Measurements from ENCODE around the gene MAML3. TPM values are rescaled to one million over a fixed set of nuclear protein-coding genes. Genes with fewer than 3 reads are reported as not detected.
A peak's percentile ranks its signal among the peaks of the same experiment; 100 is the strongest.

MAML3 gene
- total and polyA plus RNA-seq, 2 of the 13 experiments (the other 11 are each of a cell fraction or from before 2014, with no cell fraction given): 0.05 to 0.13 TPM

DNA sequence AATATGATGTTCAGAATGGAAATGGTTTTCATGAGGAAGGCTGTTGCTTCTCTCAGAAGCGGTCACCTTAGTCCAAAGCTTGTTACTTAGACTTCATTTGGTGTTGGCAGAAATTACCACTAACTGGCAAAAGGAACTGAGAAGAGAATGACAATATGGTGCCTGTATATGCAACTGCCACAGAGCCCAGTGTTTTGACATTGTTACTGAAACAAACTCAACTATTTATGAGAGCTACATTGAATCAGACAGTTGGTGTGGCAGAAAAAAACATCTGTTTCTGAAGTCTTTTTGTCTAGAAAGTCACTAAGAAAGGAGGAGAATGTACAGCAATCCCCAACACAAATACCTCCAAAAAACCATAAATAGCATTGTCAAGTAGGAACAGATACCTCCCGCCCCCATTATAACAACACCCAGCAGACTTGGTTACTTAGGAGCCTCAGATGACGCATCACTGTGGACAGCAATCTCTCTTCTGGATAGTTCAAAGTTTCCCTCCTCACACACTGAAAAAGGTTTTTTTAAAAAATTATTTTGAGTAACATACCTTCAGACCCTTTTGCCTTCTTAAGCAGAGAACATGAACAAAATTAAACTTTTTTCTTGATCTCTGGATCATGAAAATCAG lies 92.2 kb downstream of the MAML3 start:
- no TSS peak for BruUV-seq (replicated peaks)
- WGBS (ENCODE audit: low lambda C conversion rate): 79% methylated on average over 3 of the region's 3 CpGs
- Histone ChIP-seq H3K79me2 (ENCODE audit: insufficient read depth, low read length) (no peaks in the 10 kb centered on the region), H3K4me2 (ENCODE audit: low read depth, low read length) (no peak overlapping the region), H3K27me3 (ENCODE audit: control insufficient read depth in 1 of 2, insufficient read depth in 2 of 2, low read length in 2 of 2) (no peaks in the 10 kb centered on the region; a peak in 1 of 5 replicates), H3K9me3 (ENCODE audit: low read length) (no peaks in the 10 kb centered on the region), H4K20me1 (ENCODE audit: insufficient read depth, low read length) (no peaks in the 10 kb centered on the region), H3K4me1 (ENCODE audit: insufficient read depth, low read length) (peaks cover 10% of the 10 kb centered on the region), H3K4me3 (replicated peaks in 1 of 3; ENCODE audit: insufficient read depth in 1 of 3, low read depth in 2 of 3, low read length in 3 of 3) (no peak overlapping the region), H2AFZ (ENCODE audit: low read length) (no peak overlapping the region), H3K27ac (ENCODE audit: extremely low read length, insufficient read depth, low read length) (no peak overlapping the region), H3K36me3 (replicated peaks in 1 of 2; ENCODE audit: control insufficient read depth in 1 of 2, insufficient read depth in 2 of 2, low read length in 2 of 2) (no peaks in the 10 kb centered on the region), H3K9ac (ENCODE audit: insufficient read depth, low read depth, low read length) (no peak overlapping the region)
- TF ChIP-seq TEAD3 (CRISPR knock-in tag; optimal IDR thresholded peaks at IDR 0.05; ENCODE audit: borderline replicate concordance) (no peak), ARID2 (CRISPR knock-in tag; IDR thresholded peaks at IDR 0.05; ENCODE audit: borderline replicate concordance) (no peak), DR1 (CRISPR knock-in tag; IDR thresholded peaks at IDR 0.05) (no peak)
- intact Hi-C loops (cut with micrococcal nuclease; ENCODE audit: unreplicated experiment) (no loop called here), in situ Hi-C loops (cut with HindIII; ENCODE audit: extremely low pct_ligation_motif_present, low pct_unique_long_range_greater_than_20kb) (no loop called here)
- no peak for FAIRE-seq
- ChIA-PET POLR2A (no interaction called here), CTCF (ENCODE audit: low intra/inter-chr PET ratio, low total read pairs) (no interaction called here)
- no peak for DNase-seq (ENCODE audit: low spot score)
- no peak for ATAC-seq

DNA sequence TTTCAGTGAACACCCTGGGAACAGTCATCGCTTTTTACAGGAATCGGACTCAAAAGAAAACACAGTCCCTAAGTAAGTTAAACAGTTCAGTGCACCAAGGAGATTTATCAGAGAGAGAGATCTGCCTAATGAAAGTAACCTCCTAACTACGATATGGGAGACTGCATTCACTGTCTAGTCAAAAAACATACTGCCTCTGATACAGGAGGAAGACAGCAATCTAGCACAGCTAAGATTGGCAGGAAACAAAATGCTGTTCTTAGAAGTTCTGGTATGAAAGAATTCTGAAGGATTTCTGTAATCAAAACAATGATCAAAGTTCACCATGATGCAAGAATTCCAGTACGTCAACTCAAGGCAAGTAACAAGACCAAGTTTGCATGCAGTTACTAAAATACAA lies 92.8 kb downstream of the MAML3 start:
- no peaks in the 10 kb centered on the region for H4K20me1 ChIP-seq (ENCODE audit: insufficient read depth, low read length)
- no peaks in the 10 kb centered on the region for H3K36me3 ChIP-seq (replicated peaks in 1 of 2; ENCODE audit: control insufficient read depth in 1 of 2, insufficient read depth in 2 of 2, low read length in 2 of 2)
- FAIRE-seq: no peak
- ChIA-PET POLR2A (no interaction called here), CTCF (ENCODE audit: low intra/inter-chr PET ratio, low total read pairs) (no interaction called here)
- no peaks in the 10 kb centered on the region; a peak in 1 of 5 replicates for H3K27me3 ChIP-seq (ENCODE audit: control insufficient read depth in 1 of 2, insufficient read depth in 2 of 2, low read length in 2 of 2)
- peak; percentile 29 for DNase-seq (ENCODE audit: low spot score)
- no peak overlapping the region for H3K27ac ChIP-seq (ENCODE audit: extremely low read length, insufficient read depth, low read length)
- H2AFZ ChIP-seq (ENCODE audit: low read length): no peak overlapping the region
- no peak overlapping the region for H3K9ac ChIP-seq (ENCODE audit: insufficient read depth, low read depth, low read length)
- H3K4me3 ChIP-seq (replicated peaks in 1 of 3; ENCODE audit: insufficient read depth in 1 of 3, low read depth in 2 of 3, low read length in 3 of 3): no peak overlapping the region
- peak overlapping the region; percentile 12; the same call in 1 of the 2 replicates for H3K4me2 ChIP-seq (ENCODE audit: low read depth, low read length)
- no peak for ATAC-seq
- in situ Hi-C loops (cut with HindIII; ENCODE audit: extremely low pct_ligation_motif_present, low pct_unique_long_range_greater_than_20kb): no loop called here
- H3K4me1 ChIP-seq (ENCODE audit: insufficient read depth, low read length): peaks cover 10% of the 10 kb centered on the region
- no TSS peak for BruUV-seq (replicated peaks)
- no peaks in the 10 kb centered on the region for H3K9me3 ChIP-seq (ENCODE audit: low read length)
- H3K79me2 ChIP-seq (ENCODE audit: insufficient read depth, low read length): no peaks in the 10 kb centered on the region
- intact Hi-C loops (cut with micrococcal nuclease; ENCODE audit: unreplicated experiment): no loop called here
- WGBS (ENCODE audit: low lambda C conversion rate): 3% methylated on average over 4 of the region's 4 CpGs
- TF ChIP-seq, protein P1, sequence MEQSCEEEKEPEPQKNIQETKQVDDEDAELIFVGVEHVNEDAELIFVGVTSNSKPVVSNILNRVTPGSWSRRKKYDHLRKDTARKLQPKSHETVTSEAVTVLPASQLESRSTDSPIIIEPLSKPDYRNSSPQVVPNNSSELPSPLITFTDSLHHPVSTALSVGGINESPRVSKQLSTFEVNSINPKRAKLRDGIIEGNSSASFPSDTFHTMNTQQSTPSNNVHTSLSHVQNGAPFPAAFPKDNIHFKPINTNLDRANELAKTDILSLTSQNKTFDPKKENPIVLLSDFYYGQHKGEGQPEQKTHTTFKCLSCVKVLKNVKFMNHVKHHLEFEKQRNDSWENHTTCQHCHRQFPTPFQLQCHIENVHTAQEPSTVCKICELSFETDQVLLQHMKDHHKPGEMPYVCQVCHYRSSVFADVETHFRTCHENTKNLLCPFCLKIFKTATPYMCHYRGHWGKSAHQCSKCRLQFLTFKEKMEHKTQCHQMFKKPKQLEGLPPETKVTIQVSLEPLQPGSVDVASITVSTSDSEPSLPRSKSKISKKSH (CRISPR knock-in tag; IDR thresholded peaks at IDR 0.05; ENCODE audit: borderline replicate concordance): no peak
- TF ChIP-seq BCL6 (CRISPR knock-in tag; IDR thresholded peaks at IDR 0.05) (peak; percentile 64), ZNF510 (CRISPR knock-in tag; IDR thresholded peaks at IDR 0.05; ENCODE audit: low read depth) (no peak), HMG20A (CRISPR knock-in tag; IDR thresholded peaks at IDR 0.05; ENCODE audit: borderline replicate concordance) (peak; percentile 12; the same call in 1 of the 2 replicates), IKZF4 (CRISPR knock-in tag; IDR thresholded peaks at IDR 0.05; ENCODE audit: borderline replicate concordance, low read depth, not compliant biosample characterization) (no peak), MAF1 (CRISPR knock-in tag; IDR thresholded peaks at IDR 0.05; ENCODE audit: borderline replicate concordance) (no peak), CEBPB (IDR thresholded peaks at IDR 0.05; ENCODE audit: borderline replicate concordance, low read depth, low read length) (peak; percentile 35; the same call in 1 of the 2 replicates), NPAS2 (CRISPR knock-in tag; IDR thresholded peaks at IDR 0.05; ENCODE audit: borderline replicate concordance) (no peak), ZNF773 (CRISPR knock-in tag; IDR thresholded peaks at IDR 0.05; ENCODE audit: borderline replicate concordance) (no peak)
- TF ChIP-seq, protein P2, sequence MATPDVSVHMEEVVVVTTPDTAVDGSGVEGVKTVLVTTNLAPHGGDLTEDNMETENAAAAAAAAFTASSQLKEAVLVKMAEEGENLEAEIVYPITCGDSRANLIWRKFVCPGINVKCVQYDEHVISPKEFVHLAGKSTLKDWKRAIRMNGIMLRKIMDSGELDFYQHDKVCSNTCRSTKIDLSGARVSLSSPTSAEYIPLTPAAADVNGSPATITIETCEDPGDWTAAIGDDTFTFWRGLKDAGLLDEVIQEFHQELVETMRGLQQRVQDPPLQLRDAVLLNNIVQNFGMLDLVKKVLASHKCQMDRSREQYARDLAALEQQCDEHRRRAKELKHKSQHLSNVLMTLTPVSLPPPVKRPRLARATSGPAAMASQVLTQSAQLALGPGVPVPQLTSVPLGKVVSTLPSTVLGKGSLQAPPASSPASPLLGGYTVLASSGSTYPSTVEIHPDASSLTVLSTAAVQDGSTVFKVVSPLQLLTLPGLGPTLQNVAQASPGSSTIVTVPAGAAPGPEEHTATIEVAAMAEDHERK (CRISPR knock-in tag; IDR thresholded peaks at IDR 0.05; ENCODE audit: low read depth): no peak
- TF ChIP-seq, protein P3, sequence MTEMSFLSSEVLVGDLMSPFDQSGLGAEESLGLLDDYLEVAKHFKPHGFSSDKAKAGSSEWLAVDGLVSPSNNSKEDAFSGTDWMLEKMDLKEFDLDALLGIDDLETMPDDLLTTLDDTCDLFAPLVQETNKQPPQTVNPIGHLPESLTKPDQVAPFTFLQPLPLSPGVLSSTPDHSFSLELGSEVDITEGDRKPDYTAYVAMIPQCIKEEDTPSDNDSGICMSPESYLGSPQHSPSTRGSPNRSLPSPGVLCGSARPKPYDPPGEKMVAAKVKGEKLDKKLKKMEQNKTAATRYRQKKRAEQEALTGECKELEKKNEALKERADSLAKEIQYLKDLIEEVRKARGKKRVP (CRISPR knock-in tag; IDR thresholded peaks at IDR 0.05): peak in 1 of 2 experiments; percentile 72; a peak in 1 of 4 replicates

Measured in HepG2 (cell line).